GM18517 (cell line): Measurements from ENCODE around the gene FAM110C.
"Not testable (repeated sequence)": the region's sequence is repeated elsewhere in the genome, so short reads cannot be mapped to it uniquely, and the experiment has no call there.

Source experiments
- ATAC-seq: cut with Tn5 transposase; IDR thresholded peaks from one replicate; pipeline ENCODE4 v1.9.1; 2021; ENCODE audit warnings: mild to moderate bottlenecking, moderate library complexity; ENCODE audit not compliant: unreplicated experiment

Gene FAM110C

GRCh38 chr2:45342-46130 lies 769 bp downstream of the FAM110C start:
- no peak for ATAC-seq

- no peak for ATAC-seq
Observed at GRCh38 chr2:44748-45341, 1.5 kb downstream of the FAM110C start.

DNA sequence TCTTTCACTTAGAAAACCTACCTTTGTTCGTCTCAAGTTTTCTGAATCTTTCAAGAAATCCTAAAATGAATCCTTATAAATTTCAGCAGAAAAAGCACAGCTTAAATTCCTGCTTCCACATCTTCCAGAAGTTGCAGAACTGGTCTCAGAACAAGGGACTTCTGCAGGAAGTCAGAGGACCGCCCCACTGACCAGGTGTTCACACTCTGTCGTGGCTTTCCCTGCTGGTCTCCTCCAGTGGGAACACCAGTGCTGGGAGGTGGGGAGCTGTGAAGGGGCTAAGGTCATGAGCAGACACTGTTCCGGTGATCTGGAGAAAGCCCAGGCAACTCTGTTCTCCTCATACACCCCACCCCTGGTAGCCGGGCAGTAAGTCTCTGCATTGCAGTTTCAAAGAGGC lies 3.5 kb downstream of the FAM110C start:
- no peak for ATAC-seq

- ATAC-seq: no peak
Observed at GRCh38 chr2:40465-40864, 5.8 kb downstream of the FAM110C start.

DNA sequence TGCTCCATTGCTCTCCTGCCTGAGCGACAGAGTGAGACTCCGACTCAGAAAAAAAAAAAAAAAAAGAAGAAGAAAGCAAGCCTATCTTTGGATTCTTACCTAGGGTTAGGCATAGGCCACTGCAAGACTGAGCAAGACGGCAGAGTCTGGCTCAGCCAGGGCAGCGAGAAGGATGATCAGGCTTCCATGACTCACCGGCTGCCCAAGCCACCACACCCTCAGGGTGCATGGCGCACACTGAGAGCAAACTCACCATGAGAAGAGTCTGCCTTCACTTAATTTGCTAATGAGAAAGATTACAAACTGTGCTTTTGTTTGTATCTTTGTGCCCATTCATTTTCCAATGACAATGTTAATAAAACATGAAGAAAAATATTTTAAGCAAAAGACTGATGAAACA lies 8.2 kb downstream of the FAM110C start:
- ATAC-seq: no peak

GRCh38 chr2:36318-36717 lies 10.0 kb downstream of the FAM110C start:
- ATAC-seq: no peak

DNA sequence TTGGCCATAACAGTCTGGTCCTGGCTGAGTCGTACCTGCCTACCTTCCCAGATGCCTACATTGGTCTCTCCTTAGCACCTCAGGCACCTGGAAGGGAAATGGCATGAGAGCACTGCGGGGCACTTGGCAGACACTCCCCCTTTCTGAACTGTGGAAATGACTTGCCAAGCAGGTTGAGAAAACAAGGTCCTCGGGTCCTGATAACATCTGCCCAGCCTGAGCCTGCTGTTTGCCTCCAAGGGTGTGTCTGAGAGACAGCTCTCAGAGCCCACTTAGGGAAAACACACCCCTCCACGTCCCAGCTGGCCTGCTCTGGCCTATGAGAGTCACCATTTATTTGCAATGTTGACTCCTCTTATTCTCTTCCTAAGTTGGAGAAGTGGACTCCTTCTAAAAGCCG lies 10.5 kb downstream of the FAM110C start:
- no peak for ATAC-seq

DNA sequence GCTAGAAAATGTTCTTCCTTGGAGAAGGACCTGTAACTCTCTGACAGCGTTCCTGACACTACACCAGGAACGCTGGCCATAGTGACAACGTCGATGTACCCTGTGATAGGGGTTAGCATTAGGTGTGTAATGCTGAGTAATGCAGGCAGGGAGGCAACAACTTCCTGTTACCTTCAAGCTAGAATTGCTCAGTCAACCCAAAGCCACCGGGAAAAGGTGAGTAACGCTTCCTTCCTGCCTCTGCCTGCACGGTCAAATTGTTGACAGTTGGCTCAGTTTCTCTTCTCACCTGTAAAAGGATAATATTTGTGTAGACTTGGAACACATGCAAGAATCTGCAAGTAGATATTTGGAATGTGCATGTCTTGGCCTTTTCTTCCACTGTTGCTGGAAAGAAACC lies 12.7 kb downstream of the FAM110C start:
- ATAC-seq: no peak

DNA sequence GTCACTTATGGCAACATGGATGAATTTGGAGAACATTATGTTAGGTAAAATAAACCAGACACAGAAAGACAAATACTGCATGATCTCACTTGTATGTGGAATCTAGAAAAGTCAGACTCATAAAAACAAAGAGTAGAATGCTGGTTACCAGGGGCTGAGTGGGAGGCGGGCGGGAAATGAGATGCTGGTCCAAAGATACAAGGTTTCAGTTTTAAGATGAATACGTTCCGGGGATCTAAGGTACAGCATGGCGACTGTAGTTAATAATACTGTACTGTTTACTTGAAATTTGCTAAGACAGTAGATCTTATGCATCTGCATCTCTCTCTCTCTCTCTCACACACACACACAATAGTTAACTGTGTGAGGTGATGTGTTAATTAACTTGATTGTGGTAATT lies 14.2 kb downstream of the FAM110C start:
- ATAC-seq: no peak

GRCh38 chr2:29253-29652 lies 17.1 kb downstream of the FAM110C start:
- no peak for ATAC-seq

DNA sequence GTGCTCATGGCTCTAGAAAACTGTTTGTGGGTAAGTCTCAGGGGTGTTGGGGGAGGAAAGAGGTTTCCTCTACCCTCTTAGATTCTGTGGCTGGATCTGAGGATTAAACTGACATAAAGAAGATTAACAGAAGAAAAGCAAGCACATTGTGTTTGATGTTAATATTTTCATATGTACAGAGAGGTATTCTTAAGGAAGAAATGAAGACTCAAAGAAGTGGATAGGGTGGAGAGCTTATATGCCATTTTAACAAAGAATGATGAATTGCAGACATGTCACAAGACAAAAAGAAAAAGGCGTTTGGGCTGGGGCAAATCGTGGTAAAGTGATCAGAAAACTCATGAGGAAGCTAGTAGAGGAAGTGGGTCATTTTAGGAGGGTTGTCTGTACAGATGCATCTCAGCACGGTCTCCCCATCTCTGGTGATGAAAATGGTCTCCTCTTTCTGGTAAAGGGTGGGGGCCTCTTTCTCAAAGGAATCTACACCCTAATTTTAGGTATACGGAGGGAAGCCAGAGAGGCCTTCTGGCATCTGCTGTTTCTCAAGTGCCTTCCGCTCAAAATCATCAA lies 17.8 kb downstream of the FAM110C start:
- no peak for ATAC-seq

DNA sequence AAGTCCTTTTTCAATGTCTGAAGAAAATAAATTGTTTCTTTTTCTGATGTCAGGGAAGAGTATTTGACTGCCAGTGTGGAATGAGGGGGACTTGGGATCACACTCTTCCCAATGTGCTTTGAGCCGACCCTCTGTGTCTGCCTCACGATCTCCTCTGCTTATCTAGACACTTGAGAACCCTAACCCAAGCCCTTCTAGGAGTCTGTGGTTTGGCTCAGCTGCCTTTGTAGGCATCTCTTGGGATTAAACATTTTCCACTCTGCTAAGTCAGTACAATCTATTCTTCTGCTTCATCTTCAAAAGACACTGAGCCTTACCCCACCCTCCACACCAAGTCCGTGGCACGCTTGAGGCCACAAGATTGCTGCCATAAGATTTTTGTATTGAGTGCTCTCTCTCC lies 19.4 kb downstream of the FAM110C start:
- ATAC-seq: no peak

DNA sequence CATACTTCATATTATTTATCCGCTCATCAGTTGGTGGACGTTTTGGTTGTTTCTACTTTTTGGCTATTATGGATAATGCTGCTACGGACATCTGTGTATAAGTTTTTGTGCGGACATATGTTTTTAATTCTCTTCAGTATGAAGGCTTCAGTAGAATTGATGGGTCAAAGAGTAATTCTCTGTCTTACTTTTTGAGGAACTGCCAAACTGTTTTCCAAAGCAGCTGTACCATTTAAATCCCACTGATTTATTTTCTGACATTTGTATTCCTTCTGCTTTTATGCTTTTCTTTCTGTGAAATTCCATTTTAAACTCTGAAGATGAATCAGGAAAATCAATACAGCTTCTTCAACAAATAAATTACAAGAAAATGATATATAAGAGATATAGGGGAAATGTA lies 20.8 kb downstream of the FAM110C start:
- no peak for ATAC-seq

GRCh38 chr2:24591-24990 lies 21.7 kb downstream of the FAM110C start:
- ATAC-seq: not testable (repeated sequence)

- peak; percentile 94 for ATAC-seq
Observed at GRCh38 chr2:24107-24506, 22.2 kb downstream of the FAM110C start.

- no peak for ATAC-seq
Observed at GRCh38 chr2:23283-23682, 23.0 kb downstream of the FAM110C start.

DNA sequence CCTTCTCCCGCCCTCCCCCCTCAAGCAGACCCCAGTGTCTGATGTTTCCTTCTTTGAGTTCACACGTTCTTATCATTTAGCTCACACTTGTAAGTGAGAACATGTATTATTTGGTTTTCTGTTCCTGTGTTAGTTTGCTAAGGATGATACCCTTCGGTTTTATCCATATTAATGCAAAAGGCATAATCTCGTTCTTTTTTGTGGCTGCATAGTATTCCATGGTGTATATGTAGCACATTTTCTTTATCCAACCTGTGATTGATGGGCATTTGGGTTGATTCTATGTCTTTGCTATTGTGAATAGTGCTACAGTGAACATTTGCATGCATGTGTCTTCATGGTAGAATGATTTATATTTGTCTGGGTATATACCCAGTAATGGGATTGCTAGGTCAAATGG lies 24.1 kb downstream of the FAM110C start:
- not testable (repeated sequence) for ATAC-seq

DNA sequence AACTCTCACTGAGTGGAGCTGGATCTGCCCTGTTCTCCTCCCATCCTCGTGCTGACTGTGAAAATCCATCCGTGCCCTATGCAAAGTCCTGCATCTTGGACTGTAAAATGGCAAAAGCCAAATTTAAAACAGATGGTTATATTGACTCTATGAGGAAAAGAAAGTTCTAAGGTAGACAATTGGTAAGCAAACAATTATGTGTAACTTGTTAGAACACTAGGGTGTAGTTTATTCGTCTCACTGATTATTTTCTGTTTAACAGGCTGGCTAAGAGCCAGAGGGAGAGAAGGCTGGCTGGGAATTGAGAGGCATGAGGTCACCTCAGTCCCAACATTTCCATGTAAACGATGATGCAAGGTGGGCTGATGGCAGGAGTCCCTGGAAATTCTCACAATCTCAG lies 26.0 kb downstream of the FAM110C start:
- not testable (repeated sequence) for ATAC-seq

- no peak for ATAC-seq
Observed at GRCh38 chr2:19505-19904, 26.8 kb downstream of the FAM110C start.

GRCh38 chr2:18402-19271 lies 27.7 kb downstream of the FAM110C start:
- ATAC-seq: no peak

DNA sequence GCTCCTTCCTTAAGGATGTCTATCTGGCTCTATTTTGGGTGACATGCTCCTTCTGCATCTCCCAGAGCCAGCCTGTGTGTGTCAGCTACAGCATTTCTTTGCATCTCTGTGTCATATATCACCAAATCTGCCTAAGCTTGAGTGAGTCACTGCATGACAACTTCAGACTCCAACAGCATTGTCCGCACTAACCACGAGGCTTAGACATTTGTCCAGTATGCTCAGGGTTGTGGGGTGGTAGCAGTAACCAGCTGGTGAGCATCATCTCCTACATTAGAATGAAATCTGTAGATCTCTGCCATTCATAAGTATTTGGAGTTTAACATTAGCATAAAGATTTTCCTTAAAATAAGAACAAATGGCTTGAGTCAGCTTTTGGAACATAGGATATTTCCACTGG lies 30.4 kb downstream of the FAM110C start:
- ATAC-seq: not testable (repeated sequence)
